NCI-H2107 treated with DMSO at 0.1 percent for 48 hours (cell line): Measurements from ENCODE around the gene POLR3A.
A peak's percentile ranks its signal among the peaks of the same experiment; 100 is the strongest.
"Not testable (repeated sequence)": the region's sequence is repeated elsewhere in the genome, so short reads cannot be mapped to it uniquely, and the experiment has no call there.

Experiments
- DNase-seq: peaks from one replicate; lab custom pipeline; 2025; ENCODE audit not compliant: unreplicated experiment; lab: John Stamatoyannopoulos, UW

Gene POLR3A

DNA sequence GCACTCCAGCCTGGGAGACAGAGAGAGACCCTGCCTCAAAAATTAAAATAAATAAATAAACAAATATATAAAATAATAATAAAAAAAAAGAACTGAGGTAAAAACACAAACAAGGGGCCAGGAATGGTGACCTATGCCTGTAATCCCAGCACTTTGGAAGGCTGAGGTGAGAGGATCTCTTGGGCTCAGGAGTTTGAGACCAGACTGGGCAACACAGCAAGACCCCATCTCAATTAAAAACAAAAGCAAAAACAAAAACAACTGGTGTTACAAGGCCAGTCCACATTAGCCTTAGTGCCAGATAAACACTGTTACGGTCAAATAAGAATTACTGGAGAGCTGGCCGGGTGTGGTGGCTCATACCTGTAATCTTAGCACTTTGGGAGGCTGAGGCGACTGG lies 5.6 kb downstream of the POLR3A start:
- DNase-seq, result no peak

DNA sequence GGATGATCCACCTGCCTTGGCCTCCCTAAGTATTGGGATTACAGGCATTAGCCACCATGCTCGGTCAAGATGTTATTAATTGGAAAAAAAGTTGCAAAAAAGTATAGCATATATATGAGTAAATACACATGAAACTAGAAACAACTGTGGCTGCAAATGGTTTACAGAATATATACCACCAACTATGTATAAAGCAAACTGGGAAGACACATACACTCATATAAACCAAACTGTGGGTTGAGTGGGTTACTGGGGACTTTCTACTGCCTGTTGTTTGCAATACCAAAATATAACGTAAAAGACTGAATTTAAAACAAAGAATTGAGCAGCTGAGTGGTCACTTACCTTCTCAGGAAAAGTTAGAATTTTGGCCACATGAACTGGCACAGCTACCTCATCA lies 8.1 kb downstream of the POLR3A start:
- no peak for DNase-seq

DNA sequence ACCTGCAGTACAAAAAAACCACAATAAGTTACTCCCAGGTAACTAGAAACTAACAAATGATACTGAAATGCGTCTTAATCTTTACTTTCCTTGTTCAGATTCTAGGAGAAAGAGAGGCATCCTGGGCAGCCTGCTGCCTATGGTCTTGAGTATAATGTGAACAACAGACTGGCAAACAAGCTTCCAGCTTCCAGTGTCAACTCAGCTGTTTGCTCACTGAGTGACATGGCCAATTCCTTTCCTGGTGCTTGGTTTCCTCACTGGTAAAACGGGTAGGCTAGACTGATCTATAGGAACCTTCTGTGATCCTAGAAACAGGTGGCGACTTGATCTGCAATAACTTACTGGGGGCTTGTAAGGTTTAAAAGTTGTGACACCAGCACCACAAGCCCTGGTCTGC lies 10.1 kb downstream of the POLR3A start:
- no peak for DNase-seq

DNA sequence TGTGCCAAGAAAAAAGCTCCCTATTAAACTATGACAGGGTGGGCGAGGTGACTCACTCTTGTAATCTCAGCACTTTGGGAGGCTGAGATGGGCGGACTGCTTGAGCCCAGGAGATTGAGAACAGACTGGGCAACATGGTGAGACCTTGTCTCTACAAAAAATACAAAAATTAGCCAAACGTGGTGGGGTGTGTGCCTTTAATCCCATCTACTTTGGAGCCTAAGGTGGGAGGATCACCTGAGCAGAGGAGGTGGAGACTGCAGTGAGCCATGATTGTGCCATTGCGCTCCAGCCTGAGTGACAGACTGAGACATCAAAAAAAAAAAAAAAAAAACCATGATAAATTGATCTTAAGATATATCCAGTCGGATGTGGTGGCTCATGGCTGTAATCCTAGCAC lies 11.5 kb downstream of the POLR3A start:
- DNase-seq, result no peak

DNA sequence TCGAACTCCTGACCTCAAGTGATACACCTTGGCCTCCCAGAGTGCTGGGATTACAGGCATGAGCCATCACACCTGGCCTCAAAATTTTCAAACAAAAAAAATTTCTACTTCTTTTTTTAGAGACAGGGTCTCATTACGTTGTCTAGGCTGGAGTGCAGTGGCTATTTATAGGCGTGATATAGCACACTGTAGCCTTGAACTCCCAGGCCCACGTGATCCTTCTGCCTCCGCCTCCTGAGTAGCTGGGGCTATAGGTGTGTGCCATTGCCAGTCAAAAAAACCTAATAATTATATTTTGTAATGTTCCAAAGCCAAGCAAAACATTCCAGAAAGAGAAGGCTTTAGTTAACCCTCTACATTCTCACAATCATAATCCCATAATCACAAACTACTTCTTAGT lies 13.8 kb downstream of the POLR3A start:
- no peak for DNase-seq

DNA sequence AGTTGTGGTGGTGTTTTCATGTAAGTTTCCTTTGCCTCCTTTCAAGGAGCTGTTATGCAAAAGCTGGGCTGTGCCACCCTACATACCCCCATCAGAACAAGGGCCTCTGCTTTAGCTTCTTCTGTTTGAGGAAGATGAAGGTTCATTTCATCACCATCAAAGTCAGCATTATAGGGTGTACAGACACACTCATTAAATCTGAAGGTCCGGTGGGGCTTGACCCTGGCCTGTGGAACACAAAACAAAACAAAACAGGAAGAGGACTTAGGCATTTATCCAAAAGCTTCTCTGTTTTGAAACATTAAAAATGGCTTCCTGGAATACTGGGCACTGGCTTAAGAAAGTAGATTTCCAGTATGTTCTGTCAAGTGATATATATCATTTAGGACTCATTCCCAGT lies 15.8 kb downstream of the POLR3A start:
- no peak for DNase-seq

DNA sequence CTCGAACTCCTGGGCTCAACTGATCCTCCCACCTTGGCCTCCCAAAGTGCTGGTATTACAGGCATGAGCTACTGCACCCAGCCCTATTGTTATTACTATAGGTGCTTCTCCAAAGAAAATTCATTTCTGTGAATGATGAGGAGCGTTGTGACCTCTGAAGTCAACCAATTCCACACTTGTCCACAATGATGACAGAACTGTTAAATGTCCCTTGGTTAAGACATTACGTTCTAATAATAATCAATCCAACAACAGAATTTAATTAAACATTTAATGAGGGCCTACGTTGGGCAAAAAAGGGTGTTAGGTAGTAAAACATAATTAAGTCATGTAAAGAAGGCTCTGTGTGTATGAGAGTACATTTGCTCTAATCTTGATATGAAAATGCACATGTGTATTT lies 18.2 kb downstream of the POLR3A start:
- no peak for DNase-seq

DNA sequence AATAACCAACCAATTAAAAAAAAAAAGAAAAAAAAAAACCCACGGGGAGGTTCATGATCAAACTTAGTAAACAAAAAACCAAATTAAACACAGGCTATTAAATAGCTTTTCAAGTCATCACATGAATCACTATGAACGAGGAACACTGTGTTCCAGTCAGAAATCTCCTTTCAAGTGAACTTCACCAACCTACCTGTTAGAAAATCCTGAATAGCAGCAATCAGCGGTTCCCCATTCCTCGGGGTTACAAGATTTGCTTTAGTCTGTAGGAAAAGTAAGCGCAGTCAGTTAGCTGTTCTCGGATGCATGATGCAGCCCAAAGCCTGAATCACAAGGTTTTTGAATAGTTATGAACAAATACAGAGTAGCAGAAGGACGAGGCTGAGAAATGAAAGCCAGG lies 19.0 kb downstream of the POLR3A start:
- no peak for DNase-seq

DNA sequence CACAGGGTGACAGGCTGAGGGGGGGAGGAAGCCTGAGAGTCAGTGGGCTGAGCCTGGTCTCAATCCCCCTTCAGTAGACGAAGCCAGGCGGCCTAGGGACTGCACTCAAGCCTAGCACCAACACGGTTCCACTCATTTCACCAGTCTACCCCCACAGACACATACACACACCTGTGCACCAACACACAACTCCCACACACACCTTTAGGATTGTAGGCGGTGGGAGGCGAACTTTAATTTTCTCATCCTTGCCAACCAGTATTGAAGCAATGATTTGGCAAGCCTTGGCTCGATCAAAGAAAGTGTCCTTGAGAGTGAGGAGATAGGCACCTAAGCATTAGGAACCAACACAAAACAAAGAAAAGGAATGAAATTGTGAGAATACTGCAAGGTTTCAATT lies 19.7 kb downstream of the POLR3A start:
- no peak for DNase-seq

DNA sequence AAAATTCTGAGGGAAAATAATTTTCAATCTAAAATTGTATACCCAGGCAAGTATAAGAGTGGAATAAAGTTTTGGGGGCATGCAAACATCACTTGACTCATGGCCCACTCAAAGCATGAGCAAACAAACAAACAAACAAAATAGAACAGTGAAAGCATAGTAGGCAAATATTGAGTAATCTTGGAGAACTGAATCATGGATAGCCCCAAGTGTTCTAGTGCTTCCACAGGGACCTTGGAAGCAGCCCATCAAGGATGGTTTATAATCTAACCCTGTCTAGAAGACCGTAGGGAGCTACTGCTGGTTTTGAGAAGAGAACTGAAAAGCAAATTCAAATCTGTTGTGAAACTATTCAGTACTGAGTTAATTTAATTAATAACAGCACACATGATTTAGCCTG lies 22.1 kb downstream of the POLR3A start:
- DNase-seq, result no peak

DNA sequence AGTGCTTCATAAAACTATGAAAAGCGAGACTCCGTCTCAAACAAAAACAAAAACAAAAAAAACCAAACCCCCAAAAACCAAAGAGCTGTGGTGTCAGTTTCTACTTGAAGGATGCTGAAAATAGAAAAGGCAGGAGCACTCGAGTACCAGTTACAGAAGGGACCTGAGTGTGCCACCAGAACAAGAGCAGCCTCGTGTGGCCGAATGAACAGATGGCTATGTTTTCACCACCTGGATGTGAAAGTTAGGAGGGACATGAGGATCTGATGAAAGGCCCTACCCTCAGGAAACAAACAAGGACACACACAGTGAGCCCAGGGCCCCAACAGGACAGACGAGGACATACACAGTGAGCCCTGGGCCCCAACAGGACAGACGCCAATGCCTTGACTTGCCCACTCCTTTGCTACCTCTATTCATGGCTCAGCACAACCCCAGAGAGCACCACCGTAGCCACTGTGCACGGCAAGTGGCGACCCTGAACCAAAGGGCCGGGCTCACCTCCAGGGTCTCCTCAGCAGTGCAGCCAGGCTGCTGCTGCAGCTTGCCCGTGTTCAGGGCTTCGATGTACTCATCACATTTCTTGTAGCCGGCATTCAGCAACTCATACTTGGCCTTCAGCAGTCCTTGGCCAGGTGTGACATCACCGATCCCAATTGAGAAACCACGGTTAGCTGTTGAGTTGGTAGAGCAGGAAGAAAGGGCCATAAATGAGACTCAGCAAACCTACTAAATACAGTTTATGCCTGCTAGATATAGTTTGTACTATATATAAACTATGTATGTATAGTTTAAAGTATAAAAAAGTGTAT lies 24.9 kb downstream of the POLR3A start:
- DNase-seq, result peak; percentile 29

DNA sequence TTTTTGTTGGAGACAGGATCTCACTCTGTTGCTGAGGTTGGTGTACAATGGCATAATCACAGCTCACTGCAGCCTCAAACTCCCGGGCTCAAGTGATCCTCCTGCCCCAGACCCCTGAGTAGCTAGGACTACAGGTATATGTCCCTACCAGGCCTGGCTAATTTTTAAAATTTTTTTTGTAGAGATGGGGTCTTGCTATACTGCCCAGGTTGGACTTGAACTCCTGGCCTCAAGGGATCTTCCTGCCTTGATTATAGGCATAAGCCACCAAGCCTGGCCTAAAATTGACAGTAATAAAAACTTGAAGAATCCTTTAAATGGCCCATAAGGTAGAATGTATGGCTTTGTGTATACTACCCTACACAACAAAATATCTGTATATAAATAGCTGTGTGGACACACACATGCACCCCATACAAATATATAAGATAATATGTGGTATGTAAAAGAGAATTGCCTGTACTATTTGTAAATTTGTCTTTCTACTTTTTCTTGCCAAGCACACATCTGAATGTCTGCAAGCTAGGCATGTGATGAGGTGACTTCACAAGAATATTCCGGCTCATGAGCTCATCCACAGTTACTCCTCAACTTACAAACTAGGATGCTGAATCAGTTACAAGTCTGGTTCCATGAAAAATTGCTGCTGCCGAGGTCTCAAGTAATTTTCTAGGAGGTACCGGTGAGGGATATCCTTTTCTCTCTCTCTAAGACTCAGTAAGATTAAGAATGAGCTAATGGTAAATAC lies 26.6 kb downstream of the POLR3A start:
- no peak for DNase-seq

DNA sequence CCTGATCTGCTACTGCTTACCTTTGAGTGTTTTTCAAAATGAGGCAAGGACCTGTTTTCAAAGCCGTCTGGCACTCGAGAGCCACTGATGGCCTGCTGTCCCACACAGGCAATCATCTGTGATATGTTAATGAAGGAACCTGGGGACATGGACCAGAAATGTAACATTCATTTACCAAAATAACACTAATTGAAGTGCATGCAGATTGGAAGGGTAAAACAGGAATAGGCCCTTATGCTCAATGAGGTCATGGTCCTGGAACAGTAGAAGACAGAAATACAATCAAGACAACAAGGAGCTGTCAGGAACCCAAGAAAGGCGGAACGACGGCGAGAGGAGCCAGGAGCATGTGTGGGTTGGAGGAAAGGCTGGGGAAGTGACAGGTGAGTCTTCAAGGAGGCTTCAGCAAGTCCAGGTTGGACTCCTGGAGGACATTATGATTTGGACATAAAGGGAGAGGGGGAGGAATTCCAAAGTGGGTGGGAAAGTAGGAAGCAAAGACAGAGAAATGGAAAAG lies 28.3 kb downstream of the POLR3A start:
- no peak for DNase-seq

DNA sequence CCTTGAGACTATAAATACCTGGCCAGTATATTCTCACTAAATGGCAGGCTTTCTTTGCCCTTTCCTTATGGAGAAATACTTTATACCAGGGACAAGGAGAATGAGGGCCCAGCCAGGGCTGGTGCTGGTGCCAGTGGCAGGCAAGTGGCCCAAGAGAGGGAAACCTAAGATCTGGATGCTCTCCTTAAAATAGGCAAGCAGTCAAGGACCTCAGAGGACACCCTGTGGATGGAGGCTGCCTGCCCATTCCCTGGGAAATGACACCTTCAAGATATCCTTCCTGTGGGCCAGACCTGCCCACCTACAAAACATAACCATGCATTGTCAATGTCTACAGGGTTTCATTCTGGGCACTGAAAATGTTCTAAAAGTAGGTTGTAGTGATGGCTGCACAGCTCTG lies 29.1 kb downstream of the POLR3A start:
- no peak for DNase-seq

DNA sequence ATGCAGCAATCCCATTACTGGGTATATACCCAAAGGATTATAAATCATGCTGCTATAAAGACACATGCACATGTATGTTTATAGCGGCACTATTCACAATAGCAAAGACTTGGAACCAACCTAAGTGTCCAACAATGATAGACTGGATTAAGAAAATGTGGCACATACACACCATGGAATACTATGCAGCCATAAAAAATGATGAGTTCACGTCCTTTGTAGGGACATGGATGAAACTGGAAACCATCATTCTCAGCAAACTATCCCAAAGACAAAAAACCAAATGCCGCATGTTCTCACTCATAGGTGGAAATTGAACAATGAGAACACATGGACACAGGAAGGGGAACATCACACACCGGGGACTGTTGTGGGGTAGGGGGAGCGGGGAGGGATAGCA lies 30.5 kb downstream of the POLR3A start:
- DNase-seq, result not testable (repeated sequence)

DNA sequence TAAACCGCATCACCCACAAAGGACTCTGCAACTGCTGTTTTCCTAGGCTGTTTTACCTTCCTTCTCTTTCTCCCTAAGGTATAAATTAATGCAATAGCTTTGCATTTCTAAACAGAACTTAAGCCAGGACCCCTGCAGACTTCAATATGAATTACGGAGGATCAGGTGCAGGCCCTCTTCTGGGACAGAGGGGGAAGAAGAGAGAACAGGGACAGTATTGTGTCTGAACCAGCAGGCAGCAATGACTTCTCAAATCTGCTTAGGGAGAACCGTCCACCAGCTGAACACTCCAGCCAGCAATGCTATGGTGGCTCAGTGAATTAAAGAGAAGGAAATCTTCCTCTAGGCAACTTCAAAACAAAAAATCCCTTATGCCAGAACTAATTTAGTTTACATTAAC lies 35.7 kb downstream of the POLR3A start:
- DNase-seq, result no peak

DNA sequence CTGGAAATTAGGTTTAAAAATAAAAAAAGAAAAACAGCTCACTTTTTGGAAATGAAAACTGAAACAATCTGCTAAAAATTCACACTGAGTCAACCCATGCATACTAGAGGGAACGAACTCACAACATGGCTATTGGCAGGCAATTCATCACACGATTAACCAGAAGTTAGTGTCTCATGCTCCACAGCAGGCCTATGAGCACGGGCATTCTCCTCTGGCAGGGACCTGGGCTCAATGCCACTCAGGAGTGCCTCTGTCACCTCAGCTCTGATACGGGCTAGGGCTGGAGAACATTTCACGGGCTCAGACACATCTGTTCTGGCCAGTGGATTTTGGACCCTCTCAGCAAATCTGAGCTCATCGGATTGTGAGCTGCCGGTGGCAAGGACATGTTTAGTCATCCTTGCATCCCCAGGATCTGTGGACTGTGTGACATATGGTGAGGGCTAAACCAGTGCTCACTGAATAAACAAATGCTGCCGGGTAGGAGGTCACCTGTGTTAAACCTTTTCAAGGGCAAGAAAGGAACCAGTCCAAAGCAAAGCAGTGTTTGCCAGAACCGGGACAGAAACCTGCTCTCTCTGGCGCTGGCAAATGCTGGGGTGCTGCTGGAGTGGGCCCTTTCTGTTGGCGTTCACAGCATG lies 40.1 kb downstream of the POLR3A start:
- no peak for DNase-seq

DNA sequence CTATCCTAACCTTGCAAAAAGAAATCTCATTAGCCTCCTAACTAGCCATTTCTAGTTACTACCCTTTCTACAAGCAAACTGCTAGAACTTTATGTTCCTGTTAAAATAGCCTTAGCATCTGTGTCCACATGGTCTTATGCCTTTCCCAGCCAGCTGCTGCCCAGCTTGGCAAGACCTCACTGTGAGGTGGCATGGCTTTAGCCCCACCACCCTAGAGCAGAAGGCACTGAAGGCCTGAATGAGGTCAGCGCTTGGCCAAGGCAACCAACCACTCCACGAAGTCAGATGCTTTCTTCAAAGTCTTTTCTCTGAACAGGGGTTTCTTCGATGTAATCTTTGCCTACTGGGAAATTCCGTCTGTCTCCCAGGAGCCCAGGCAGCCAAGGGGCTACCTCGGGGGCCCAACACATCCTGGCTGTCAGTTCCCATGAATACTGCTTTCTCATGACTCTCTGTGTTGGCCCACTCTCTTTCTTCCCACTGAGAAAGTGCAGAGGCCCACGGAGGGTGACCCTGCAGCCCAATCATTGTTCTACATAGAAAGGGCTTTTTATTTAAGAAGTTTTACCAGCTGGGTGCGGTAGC lies 41.6 kb downstream of the POLR3A start:
- DNase-seq, result no peak

DNA sequence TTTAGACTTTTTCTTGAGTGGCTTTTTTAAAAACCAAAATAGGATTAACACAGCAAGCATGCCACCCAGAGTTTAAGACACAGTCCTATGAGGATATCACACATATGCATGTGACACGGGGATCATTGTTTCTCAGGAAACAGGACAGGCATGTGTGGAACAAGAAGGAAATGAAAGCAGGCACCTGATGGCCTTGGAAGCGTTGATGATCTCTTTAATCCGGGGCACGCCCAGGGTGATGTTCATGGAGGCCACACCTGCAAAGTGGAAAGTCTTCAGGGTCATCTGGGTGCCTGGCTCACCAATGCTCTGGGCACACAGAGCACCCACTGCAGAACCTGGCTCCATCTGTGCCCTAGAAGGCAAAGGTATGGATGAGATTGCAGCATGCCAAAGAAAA lies 44.3 kb downstream of the POLR3A start:
- no peak for DNase-seq

DNA sequence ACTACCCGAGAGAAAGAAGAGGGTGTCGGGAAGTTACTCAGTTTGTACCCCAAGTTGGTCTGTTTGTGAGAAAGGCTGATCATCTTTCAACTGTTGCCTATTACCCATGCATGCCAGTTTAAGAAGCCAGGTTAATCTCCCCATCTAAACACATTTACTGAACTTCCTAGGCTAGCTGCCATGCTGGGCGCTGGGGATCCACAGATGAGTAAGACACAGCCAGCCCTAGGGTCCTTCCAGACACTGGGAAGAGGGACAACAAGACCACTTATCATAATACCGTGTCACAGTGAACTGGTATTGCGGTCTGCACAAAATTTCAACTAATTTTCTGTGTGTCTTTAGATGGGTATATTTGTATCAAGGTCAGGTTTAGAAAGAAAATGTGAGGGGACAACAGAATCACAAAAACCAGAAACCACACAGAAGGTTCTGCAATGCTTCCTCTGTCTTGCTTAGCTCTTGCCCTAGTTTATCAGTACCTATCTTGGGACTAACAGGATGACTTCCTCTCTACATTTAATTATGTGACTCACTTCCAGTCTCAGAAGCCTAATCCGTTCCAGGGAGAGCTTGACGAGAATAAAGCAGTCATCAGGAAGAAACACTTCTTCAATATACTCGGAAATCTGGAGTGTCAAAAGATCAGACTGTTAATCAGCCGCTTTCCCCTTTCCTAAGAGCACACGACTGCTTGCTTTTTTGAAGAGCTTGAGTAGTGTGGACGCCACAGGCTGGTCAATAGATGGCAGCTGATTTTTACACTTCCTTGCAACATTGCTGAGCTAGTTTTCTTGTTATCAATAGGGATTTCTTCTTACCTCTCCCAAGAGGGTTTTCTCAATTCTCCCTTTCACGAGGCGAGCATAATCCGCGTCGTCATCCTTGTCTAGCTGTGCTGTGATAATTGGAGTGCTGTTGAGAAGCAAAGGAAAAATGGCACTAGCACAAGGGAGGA lies 45.7 kb downstream of the POLR3A start:
- DNase-seq, result no peak
